Hepatocyte (in vitro differentiated cells): ENCODE measurements around the gene SLC8B1.

ENCODE experiments used
- EZH2phosphoT487 ChIP-seq: fragments of 200-600 bp; sonication (generic); IDR thresholded peaks from one replicate; pipeline ENCODE4 v1.6.1; 2018; ENCODE audit warnings: antibody characterized with exemption, mild to moderate bottlenecking, low read depth, moderate library complexity; ENCODE audit not compliant: unreplicated experiment, severe bottlenecking
- TF ChIP-seq, protein P1 (sequence below): fragments of 200-600 bp; sonication (generic); IDR thresholded peaks from 2 replicates; pipeline ENCODE4 v1.5.1; 2016; ENCODE audit warnings: antibody characterized with exemption, mild to moderate bottlenecking; ENCODE audit not compliant: poor library complexity

DNA sequence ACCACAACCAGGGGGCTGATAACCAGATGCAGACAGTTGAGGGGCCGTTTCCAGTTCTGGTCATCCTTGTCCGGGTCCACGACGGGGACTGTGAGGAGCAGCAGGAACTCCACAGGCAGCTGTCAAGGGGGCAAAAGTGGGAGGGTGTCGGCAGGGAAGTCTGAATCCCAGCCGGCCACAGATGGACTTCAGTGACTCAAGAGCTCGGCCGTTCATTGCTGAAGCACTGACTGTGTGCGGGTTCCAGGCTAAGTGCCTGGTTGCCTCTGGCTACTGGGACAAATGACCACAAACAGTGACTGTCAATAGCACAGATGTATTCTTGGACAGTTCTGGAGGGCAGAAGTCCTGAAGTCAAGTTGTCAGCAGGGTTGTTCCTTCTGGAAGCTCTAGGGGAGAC, 19.6 kb downstream of the SLC8B1 start:
- TF ChIP-seq, protein P1, sequence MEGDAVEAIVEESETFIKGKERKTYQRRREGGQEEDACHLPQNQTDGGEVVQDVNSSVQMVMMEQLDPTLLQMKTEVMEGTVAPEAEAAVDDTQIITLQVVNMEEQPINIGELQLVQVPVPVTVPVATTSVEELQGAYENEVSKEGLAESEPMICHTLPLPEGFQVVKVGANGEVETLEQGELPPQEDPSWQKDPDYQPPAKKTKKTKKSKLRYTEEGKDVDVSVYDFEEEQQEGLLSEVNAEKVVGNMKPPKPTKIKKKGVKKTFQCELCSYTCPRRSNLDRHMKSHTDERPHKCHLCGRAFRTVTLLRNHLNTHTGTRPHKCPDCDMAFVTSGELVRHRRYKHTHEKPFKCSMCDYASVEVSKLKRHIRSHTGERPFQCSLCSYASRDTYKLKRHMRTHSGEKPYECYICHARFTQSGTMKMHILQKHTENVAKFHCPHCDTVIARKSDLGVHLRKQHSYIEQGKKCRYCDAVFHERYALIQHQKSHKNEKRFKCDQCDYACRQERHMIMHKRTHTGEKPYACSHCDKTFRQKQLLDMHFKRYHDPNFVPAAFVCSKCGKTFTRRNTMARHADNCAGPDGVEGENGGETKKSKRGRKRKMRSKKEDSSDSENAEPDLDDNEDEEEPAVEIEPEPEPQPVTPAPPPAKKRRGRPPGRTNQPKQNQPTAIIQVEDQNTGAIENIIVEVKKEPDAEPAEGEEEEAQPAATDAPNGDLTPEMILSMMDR, result no peak
- no peak for TF ChIP-seq EZH2phosphoT487
